Dermis microvascular lymphatic vessel endothelial cell (primary cell): Measurements from ENCODE around the gene CHAT. TPM values are rescaled to one million over a fixed set of nuclear protein-coding genes. Genes with fewer than 3 reads are reported as not detected.

Experiments
- DNase-seq, 2 donors: peaks; one replicate each; pipeline versions ENCODE4 v3.0.0 to v3.0.0-alpha.2; 2010; ENCODE audit warnings: low read depth in 2 of 2
- total RNA-seq: library from RNA; depleted of rRNA; stranded (reverse); fragments of >200 nt; gene quantifications from 2 replicates; pipeline ENCODE4 v1.2.1, GENCODE V29; 2014

Gene CHAT
- total RNA-seq, 1 donor from 2014 or later = not detected

GRCh38 chr10:49686651-49687050 lies 72.8 kb downstream of the CHAT start:
- no peak for DNase-seq

DNA sequence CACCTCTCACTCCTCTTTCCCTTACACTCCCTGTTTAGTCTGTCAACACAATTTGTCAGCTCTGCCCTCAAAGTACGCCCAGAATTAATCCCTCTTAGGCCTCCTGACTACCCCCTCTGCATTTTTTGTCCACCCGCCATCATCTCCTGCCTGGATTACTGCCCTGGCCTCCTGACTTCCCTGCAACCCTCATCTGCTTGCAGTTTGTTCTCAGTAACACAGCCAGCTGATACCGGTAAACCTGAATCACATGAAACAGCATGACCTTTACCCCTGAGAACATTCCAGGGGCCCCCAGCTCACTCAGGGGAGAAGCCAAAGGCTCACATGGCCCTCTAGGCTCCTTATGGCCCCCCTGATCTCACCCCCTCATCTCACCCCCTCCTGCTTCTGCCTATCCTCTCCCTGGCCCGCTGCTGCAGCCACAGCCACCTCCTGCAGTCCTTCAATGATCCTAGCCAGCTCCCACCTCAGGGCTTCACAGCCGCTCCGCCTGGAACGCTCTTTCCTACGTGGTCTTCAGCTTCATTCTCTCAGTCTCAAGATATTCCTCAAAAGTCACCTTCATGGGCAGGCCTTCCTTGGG lies 74.5 kb downstream of the CHAT start:
- no peak for DNase-seq

- no peak for DNase-seq
These were observed 75.1 kb downstream of the CHAT start for GRCh38 chr10:49688920-49689319.

DNA sequence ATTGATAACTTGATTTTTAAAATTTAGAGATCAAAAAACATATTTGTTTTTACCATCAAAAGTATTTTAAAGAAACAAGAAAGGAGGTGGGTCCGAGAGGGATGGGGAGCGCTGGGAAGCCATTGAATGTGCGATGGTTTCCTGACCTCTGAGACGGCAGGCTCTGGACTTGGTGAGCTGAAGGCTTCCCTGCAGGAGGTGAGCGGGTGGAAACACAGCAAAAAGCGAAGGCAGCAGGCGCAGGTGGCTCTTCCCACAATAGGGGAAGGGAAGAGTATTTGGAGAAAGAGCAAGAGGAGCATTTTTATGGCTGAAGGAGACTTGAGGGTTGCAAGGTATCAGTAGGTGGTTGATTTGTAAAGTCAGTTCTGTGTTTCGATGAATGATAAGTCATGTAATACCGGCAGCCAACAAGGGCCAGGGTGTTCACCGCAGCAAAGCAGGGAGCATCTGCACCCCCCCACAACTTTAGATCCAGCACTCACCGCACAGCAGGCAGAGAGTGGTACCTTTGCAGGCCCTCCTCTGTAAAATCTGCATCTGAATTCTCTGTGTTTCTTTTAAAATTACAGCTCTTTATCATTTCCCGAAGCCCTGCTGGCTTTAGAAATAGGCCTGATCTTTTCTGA lies 76.2 kb downstream of the CHAT start:
- DNase-seq = no peak

- DNase-seq = no peak
These were observed 77.0 kb downstream of the CHAT start for GRCh38 chr10:49690698-49691356.

- no peak for DNase-seq
These were observed 77.8 kb downstream of the CHAT start for GRCh38 chr10:49691588-49691987.

DNA sequence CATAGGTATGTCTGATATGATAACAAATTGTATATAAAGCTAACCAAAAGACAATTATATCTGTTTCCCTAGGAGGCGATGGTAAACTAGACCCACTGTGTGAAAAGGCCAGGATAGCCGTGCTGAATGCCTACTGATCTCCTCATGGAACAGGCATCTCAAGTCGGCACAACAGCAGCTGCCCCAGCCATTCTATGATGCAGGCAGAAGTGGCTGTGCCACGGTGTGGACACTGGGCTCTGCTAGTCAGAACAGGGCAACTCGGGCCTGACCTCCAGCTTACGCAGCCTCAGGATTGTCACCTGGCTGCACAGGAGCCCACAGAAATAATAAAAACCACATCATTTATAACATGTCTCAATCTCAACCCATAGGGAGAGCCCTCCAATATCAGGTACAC lies 80.6 kb downstream of the CHAT start:
- no peak for DNase-seq

DNA sequence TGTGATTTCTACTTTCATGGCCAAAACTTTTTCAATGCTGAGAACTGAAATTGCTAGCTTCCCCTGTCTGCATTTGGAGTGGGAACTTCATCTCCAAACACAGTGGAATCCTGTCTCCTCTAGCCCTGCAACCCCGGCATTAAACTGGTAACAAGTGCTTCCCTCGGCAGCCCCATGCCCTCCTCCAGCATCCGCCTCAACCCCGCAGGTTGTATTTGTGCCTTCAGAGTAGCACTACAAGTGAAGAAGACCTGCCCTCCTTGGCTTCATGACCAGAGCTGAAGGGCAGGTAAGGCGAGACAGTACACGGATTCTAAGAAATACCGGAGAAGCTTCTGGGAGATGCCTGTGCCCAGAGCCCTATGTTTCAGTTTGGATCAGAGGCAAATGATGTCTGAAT lies 82.5 kb downstream of the CHAT start:
- DNase-seq = no peak

GRCh38 chr10:49698679-49699078 lies 84.8 kb downstream of the CHAT start:
- DNase-seq = no peak

DNA sequence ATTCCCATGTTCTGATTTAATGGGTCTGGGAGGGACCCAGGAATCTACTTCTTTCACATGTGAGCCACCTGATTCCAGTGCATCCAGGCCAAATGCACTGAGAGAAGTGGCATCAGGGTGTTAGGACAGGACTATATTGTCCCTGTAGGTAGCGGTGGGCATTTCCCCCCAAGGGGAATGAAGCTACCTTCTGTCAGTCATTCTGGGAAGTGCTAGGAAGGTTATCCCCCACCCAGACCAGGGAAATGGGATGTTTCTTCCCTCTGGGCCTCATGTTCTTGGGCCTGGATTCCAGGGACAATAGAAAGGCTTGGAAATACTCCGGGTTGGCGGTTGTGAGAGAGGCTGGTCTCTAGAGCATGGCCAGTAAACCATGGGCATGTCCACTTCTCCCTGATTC lies 86.4 kb downstream of the CHAT start:
- DNase-seq = no peak

DNA sequence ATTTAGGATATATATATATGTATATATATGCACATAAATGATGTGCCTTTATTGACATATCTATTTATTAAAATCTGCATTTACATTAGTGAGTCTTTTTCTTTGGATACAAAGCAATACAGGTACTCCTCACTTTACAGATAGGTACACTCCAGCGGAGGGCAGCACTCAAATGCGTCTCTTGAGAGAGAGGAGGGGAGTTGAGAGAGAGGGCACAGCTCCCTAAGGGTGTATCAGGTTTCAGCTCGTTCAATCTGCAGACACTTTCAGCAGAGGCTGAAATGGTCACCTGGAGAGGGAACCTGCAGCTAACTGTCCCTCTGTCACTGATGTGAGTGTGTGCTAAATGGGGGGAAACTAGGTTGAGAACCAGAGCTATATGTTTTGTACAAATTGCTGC lies 87.2 kb downstream of the CHAT start:
- DNase-seq = no peak

DNA sequence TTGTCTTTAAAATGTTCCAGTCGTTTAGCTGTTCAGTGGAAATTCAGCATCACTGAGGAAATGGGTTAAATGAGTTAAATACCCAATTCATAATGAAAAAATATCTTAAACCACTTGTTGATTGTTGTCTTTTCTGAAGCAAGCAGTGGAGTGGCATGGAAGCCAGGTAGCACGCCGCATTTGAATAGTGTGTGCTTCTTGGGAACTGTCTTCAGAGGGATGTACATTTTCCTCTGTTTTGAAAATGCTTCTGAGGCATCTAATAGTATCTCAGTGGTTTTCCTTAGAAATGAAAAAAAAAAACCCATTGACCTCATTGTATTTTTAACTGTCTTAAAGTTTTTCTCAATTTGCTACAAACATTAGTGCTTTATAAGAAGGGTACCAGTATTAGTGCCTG lies 93.7 kb downstream of the CHAT start:
- no peak for DNase-seq

- no peak for DNase-seq
These were observed 96.1 kb downstream of the CHAT start for GRCh38 chr10:49709934-49710333.

DNA sequence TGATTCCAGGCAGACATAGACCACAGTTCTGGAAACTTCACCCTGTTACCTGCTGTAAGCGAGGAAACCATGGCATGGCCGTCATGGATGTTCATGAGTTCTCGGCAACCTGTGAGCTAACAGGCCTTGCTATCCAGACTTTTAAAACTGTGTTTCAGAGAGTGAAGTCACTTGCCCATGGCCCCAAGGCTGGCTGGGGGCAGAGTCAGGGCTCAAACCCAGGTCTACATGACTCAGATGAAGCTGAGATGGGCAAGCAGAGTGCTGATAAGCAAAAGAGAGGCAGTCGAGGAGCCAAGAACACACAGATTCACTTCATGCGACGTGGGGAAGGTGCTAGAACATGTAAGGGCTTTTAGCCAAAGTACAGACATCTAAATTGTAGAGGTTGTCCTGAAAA lies 97.1 kb downstream of the CHAT start:
- no peak for DNase-seq

DNA sequence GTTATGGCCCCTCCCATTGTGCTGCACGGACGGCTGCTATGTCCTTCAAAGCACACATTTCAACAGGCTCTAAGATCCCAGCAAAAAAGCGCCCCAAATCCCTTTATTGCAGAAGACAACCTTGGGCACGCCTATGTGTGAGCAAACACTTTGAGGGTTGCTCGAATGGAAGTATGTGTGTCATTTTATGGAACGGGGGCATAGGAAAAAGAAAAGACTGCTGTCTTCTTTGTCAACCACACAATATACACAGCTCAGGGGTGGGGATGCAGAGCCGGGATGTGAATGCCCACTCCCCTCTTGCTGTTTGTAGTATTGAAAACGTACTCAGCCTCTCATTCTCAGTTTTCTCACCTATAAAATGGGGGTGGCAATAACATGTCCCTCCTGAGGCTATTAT lies 97.6 kb downstream of the CHAT start:
- no peak for DNase-seq

DNA sequence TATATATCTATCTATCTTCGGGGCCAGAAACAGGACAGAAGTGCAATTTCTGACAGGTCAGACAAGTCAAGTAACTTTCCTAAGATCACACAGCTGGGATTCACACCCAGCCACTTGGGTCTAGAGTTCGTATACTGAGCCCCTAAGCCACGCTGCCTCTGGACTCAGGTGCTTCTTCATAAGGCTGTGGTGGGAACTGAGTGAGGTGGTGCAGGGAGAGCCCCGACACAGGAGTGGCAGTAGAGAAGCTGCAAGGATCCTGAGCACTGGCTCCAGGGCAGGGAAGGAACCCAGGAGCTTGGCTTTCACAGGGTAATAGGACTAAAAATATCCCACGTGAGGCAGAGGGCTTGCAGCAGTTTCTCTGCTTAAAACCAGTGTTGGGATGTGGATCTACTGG lies 99.4 kb downstream of the CHAT start:
- no peak for DNase-seq

Other genes starting within 250 kb of the CHAT start
- gene DRGX, start 217.9 kb upstream of the CHAT start, total RNA-seq = not detected in 2 replicates
- 10.5 and 12.3 TPM in 2 replicates for gene ERCC6, start 74.9 kb upstream of the CHAT start, total RNA-seq
- not detected in 2 replicates for gene SLC18A3, start 3.7 kb upstream of the CHAT start, total RNA-seq
- not detected in 2 replicates for gene C10orf53, start 65.6 kb downstream of the CHAT start, total RNA-seq
- gene OGDHL, start 148.3 kb downstream of the CHAT start, total RNA-seq = 0.13 and 1.0 TPM in 2 replicates